GM12878 (cell line): ENCODE measurements around the gene PIWIL4.

Source experiments
- BRCA1 ChIP-seq: IDR thresholded peaks from 2 replicates; pipeline ENCODE4 v1.6.1; 2011; ENCODE audit warnings: low read depth, low read length, improper control_type of control experiment
- CHD1 ChIP-seq: IDR thresholded peaks from 2 replicates; pipeline ENCODE4 v1.6.1; 2012; ENCODE audit warnings: low read depth, low read length, improper control_type of control experiment
- CTCF ChIP-seq, 3 experiments: IDR thresholded peaks in 2 of 3; conservative IDR thresholded peaks in 1 of 3; 2 replicates each; pipeline ENCODE4 v1.5.1; 2011; ENCODE audit warnings: low read depth in 3 of 3, low read length in 3 of 3, mild to moderate bottlenecking in 3 of 3, control low read depth in 2 of 3, moderate library complexity in 2 of 3, inconsistent platforms in 1 of 3, mixed read lengths in 1 of 3; ENCODE audit not compliant: control insufficient read depth in 2 of 3, insufficient read depth in 1 of 3; ENCODE audit errors: extremely low read depth in 1 of 3
- EP300 ChIP-seq, 2 experiments: fragments of 150-350 bp in 1 of 2; IDR thresholded peaks; 2 replicates each; pipeline ENCODE4 v1.6.1; 2011 to 2012; ENCODE audit warnings: low read depth in 2 of 2, low read length in 2 of 2, borderline replicate concordance in 1 of 2, improper control_type of control experiment in 1 of 2, inconsistent platforms in 1 of 2; ENCODE audit not compliant: control insufficient read depth in 1 of 2
- NR2C1 ChIP-seq: fragments of 450-650 bp; IDR thresholded peaks from 2 replicates; pipeline ENCODE4 v1.6.1; 2017; ENCODE audit warnings: antibody characterized with exemption, mild to moderate bottlenecking, moderate library complexity

DNA sequence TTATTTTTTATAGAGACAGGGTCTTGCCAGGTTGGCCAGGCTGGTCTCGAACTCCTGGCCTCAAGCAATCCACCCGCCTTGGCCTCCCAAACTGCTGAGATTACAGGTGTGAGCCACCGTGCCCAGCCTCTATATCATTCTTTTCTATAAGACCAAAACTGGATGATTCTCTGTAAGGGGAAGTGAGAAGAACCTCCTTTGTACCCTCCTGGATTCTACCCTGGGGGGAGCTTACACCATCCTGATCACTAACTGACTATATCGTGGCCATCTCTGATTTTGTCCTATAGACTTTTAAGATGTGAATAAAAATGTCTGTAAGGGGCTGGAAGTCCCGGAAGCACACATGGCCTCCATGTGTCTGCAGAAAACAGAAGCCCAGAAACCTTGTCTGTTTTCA lies 9.1 kb downstream of the PIWIL4 start:
- TF ChIP-seq BRCA1, result no peak
- no peak for TF ChIP-seq EP300 (IDR thresholded peaks at IDR 0.05; ENCODE audit: borderline replicate concordance in 1 of 2, control insufficient read depth in 1 of 2, low read depth in 2 of 2, low read length in 2 of 2)
- TF ChIP-seq CTCF (IDR thresholded peaks at IDR 0.05 in 2 of 3, conservative IDR thresholded peaks at IDR 0.05 in 1 of 3; ENCODE audit: control insufficient read depth in 2 of 3, extremely low read depth in 1 of 3, insufficient read depth in 1 of 3, low read depth in 3 of 3, low read length in 3 of 3), result no peak
- no peak for TF ChIP-seq NR2C1
- TF ChIP-seq CHD1, result no peak
